NB4 (cell line): ENCODE results near the gene DZIP1.

Experiments
- MYC ChIP-seq: IDR thresholded peaks from 2 replicates; pipeline ENCODE4 v1.6.1; 2011; ENCODE audit warnings: low read depth, low read length
- POLR2A ChIP-seq: IDR thresholded peaks from 2 replicates; pipeline ENCODE4 v1.6.1; 2011; ENCODE audit warnings: mild to moderate bottlenecking; ENCODE audit not compliant: insufficient read length; ENCODE audit errors: extremely low read depth
- TF ChIP-seq, protein P1 (sequence below): IDR thresholded peaks from one replicate; pipeline ENCODE4 v1.5.1; 2012; ENCODE audit warnings: low read depth, low read length
- TF ChIP-seq, protein P2 (sequence below): IDR thresholded peaks from 2 replicates; pipeline ENCODE4 v1.6.1; 2011; ENCODE audit warnings: low read depth, low read length

DNA sequence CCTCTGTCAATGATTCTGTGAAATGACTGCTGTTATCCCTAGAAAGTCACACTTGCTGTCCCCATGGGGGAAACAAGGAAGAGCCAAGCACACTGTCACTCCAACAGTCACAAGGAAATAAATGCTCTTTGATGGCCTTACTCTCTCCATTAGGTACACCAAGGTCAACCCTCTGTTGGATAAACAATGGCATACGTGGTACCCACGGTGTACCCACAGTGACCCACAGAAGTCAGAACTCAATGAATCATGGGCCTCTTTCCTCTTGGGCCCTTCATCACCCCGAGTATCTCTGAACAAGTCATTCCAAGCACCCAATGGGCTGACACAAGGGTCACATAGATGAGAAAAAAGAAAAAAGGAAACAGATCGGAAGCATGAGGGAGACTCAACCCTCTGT, 15.4 kb downstream of the DZIP1 start:
- TF ChIP-seq, protein P1, sequence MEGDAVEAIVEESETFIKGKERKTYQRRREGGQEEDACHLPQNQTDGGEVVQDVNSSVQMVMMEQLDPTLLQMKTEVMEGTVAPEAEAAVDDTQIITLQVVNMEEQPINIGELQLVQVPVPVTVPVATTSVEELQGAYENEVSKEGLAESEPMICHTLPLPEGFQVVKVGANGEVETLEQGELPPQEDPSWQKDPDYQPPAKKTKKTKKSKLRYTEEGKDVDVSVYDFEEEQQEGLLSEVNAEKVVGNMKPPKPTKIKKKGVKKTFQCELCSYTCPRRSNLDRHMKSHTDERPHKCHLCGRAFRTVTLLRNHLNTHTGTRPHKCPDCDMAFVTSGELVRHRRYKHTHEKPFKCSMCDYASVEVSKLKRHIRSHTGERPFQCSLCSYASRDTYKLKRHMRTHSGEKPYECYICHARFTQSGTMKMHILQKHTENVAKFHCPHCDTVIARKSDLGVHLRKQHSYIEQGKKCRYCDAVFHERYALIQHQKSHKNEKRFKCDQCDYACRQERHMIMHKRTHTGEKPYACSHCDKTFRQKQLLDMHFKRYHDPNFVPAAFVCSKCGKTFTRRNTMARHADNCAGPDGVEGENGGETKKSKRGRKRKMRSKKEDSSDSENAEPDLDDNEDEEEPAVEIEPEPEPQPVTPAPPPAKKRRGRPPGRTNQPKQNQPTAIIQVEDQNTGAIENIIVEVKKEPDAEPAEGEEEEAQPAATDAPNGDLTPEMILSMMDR = no peak
- no peak for TF ChIP-seq MYC
- TF ChIP-seq POLR2A = no peak
- TF ChIP-seq, protein P2, sequence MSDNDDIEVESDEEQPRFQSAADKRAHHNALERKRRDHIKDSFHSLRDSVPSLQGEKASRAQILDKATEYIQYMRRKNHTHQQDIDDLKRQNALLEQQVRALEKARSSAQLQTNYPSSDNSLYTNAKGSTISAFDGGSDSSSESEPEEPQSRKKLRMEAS = no peak
